Fibroblast of skin of right biceps (primary cell): ENCODE results near the gene SCN5A.

Experiments
- DNase-seq: peaks from one replicate; pipeline ENCODE4 v3.0.0-alpha.2; 2013

Gene SCN5A

GRCh38 chr3:38620236-38620635, 29.3 kb downstream of the SCN5A start:
- no peak for DNase-seq

- no peak for DNase-seq
Measured at GRCh38 chr3:38618343-38618742, 31.1 kb downstream of the SCN5A start.

GRCh38 chr3:38617586-38617985, 31.9 kb downstream of the SCN5A start:
- no peak for DNase-seq

GRCh38 chr3:38617137-38617536, 32.4 kb downstream of the SCN5A start:
- no peak for DNase-seq

GRCh38 chr3:38616658-38617057, 32.8 kb downstream of the SCN5A start:
- no peak for DNase-seq

GRCh38 chr3:38616111-38616510, 33.4 kb downstream of the SCN5A start:
- DNase-seq = no peak

GRCh38 chr3:38614651-38615352, 34.7 kb downstream of the SCN5A start:
- DNase-seq = no peak

- no peak for DNase-seq
Measured at GRCh38 chr3:38614091-38614490, 35.4 kb downstream of the SCN5A start.

GRCh38 chr3:38613426-38613825, 36.1 kb downstream of the SCN5A start:
- no peak for DNase-seq

GRCh38 chr3:38611866-38612265, 37.6 kb downstream of the SCN5A start:
- DNase-seq = no peak

- no peak for DNase-seq
Measured at GRCh38 chr3:38610934-38611333, 38.6 kb downstream of the SCN5A start.

- DNase-seq = no peak
Measured at GRCh38 chr3:38610436-38610835, 39.1 kb downstream of the SCN5A start.

- no peak for DNase-seq
Measured at GRCh38 chr3:38609386-38610111, 39.9 kb downstream of the SCN5A start.

- DNase-seq = no peak
Measured at GRCh38 chr3:38608961-38609360, 40.5 kb downstream of the SCN5A start.

- no peak for DNase-seq
Measured at GRCh38 chr3:38608086-38608775, 41.3 kb downstream of the SCN5A start.

- no peak for DNase-seq
Measured at GRCh38 chr3:38606561-38606960, 42.9 kb downstream of the SCN5A start.

- DNase-seq = no peak
Measured at GRCh38 chr3:38605981-38606380, 43.5 kb downstream of the SCN5A start.

GRCh38 chr3:38604246-38604645, 45.2 kb downstream of the SCN5A start:
- no peak for DNase-seq

- no peak for DNase-seq
Measured at GRCh38 chr3:38603731-38604131, 45.8 kb downstream of the SCN5A start.

- DNase-seq = no peak
Measured at GRCh38 chr3:38602576-38603250, 46.8 kb downstream of the SCN5A start.

- DNase-seq = no peak
Measured at GRCh38 chr3:38601956-38602550, 47.4 kb downstream of the SCN5A start.

- DNase-seq = no peak
Measured at GRCh38 chr3:38600551-38600950, 48.9 kb downstream of the SCN5A start.

- DNase-seq = no peak
Measured at GRCh38 chr3:38599886-38600285, 49.6 kb downstream of the SCN5A start.
